Ovary (tissue), 3 donors: ENCODE results near the gene IL31.

Source experiments
- CTCF ChIP-seq, 3 donors: fragments of 450-650 bp in 2 of 3; fragments of 200-600 bp in 1 of 3; IDR thresholded peaks; one replicate each; pipeline versions ENCODE4 v1.5.1 to v1.8.0; 2016 to 2022; ENCODE audit warnings: antibody characterized with exemption in 3 of 3, mild to moderate bottlenecking in 1 of 3
- EP300 ChIP-seq: sonication (generic); formaldehyde crosslinking; IDR thresholded peaks from one replicate; pipeline ENCODE4 v1.6.1; 2017; ENCODE audit warnings: antibody characterized with exemption
- POLR2A ChIP-seq: fragments of 450-650 bp; IDR thresholded peaks from one replicate; pipeline ENCODE4 v1.6.1; 2017; ENCODE audit warnings: antibody characterized with exemption, mild to moderate bottlenecking, moderate library complexity
- donor health status: DM: no; HTN: no; CAD: no.

DNA sequence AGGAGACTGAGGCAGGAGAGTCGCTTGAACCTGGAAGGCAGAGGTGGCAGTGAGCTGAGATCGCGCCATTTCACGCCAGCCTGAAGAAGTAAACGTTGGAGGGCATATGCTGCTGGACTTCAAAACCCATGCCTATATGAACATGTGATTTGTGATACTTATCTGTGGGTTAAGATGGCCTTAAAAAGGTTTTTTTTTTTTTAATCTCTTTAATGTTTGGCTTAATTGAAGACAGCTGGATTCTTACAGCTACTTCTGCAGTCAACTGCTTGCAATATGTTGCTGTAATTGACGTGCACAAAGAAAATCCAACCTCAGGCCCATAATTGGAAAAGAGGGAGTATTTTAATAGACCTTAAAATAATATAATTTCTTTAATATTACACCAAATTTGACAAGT is 28.0 kb upstream of the IL31 start:
- TF ChIP-seq CTCF (IDR thresholded peaks at IDR 0.05) = no peak
- TF ChIP-seq POLR2A = no peak
- no peak for TF ChIP-seq EP300
